Muscle of leg (tissue), 16 donors: Measurements from ENCODE around the gene ABHD17B. TPM values are rescaled to one million over a fixed set of nuclear protein-coding genes. Genes with fewer than 3 reads are reported as not detected.
"Not testable (repeated sequence)": the region's sequence is repeated elsewhere in the genome, so short reads cannot be mapped to it uniquely, and the experiment has no call there.

Experiments
- DNase-seq: peaks from one replicate; pipeline ENCODE4 v3.0.0; 2013
- H3K27ac ChIP-seq: one replicate; pipeline ENCODE4 v1.5.1; 2013; ENCODE audit warnings: mild to moderate bottlenecking, low read length, control low read depth
- H3K27me3 ChIP-seq: one replicate; pipeline ENCODE4 v1.6.1; 2013; ENCODE audit warnings: low read length; ENCODE audit not compliant: control insufficient read depth, insufficient read depth
- H3K36me3 ChIP-seq: one replicate; pipeline ENCODE4 v1.6.1; 2013; ENCODE audit warnings: low read length; ENCODE audit not compliant: control insufficient read depth, insufficient read depth
- H3K4me1 ChIP-seq: one replicate; pipeline ENCODE4 v1.6.1; 2013; ENCODE audit warnings: low read length; ENCODE audit not compliant: control insufficient read depth, insufficient read depth
- H3K4me3 ChIP-seq: one replicate; pipeline ENCODE4 v1.5.1; 2013; ENCODE audit warnings: low read length, control low read depth
- H3K9me3 ChIP-seq: replicated peaks from 2 replicates; pipeline ENCODE4 v1.6.1; 2013; ENCODE audit warnings: low read depth, low read length; ENCODE audit not compliant: control insufficient read depth
- WGBS: methylation state at CpG from one replicate; pipeline ENCODE4 v1.1.5; 2013; ENCODE audit warnings: missing lambda C conversion rate; ENCODE audit not compliant: insufficient coverage; 5-methylcytosine and 5-hydroxymethylcytosine counted together
- long read RNA-seq, 11 donors: transcript quantifications; one replicate each; lab custom pipeline, GENCODE V29; 2026
- polyA plus RNA-seq, 8 donors: library from polyadenylated mRNA; unstranded; fragments of 120-200 nt; gene quantifications; one replicate each; pipeline versions ENCODE4 v1.2.1 to v1.2.3, GENCODE V29; 2013; ENCODE audit warnings: inconsistent platforms in 1 of 8, low replicate concordance in 1 of 8; ENCODE audit not compliant: insufficient read length in 8 of 8, insufficient read depth in 1 of 8
- total RNA-seq: library from RNA; stranded (reverse); fragments of 120-200 nt; gene quantifications from one replicate; pipeline ENCODE4 v1.2.4, GENCODE V29; 2013

Gene ABHD17B
- 28.7 TPM for total RNA-seq
- 10 to 100 TPM; 23.7 to 32.3 (median 26.1) TPM for polyA plus RNA-seq
- long read RNA-seq, donor 1, partial matches to known transcripts: 11 of 21 reads
- long read RNA-seq, donor 1, other reads (novel, unspliced or antisense): 8 of 21 reads
- long read RNA-seq, donor 2: 0 reads
- long read RNA-seq, donor 3, transcript ABHD17B-201 (4 exons, 2,614 nt): major isoform, 5 of 29 reads
- long read RNA-seq, donor 3, partial matches to known transcripts: 0 of 29 reads
- long read RNA-seq, donor 3, other reads (novel, unspliced or antisense): 24 of 29 reads
- long read RNA-seq, donor 4, transcript ABHD17B-201 (4 exons, 2,614 nt): major isoform, 6 of 6 reads
- long read RNA-seq, donor 4, partial matches to known transcripts: 0 of 6 reads
- long read RNA-seq, donor 4, other reads (novel, unspliced or antisense): 0 of 6 reads
- long read RNA-seq, donor 5, transcript ABHD17B-201 (4 exons, 2,614 nt): major isoform, 14 of 64 reads
- long read RNA-seq, donor 5, partial matches to known transcripts: 23 of 64 reads
- long read RNA-seq, donor 5, other reads (novel, unspliced or antisense): 27 of 64 reads
- long read RNA-seq, donor 6, transcript ABHD17B-201 (4 exons, 2,614 nt): major isoform, 10 of 10 reads
- long read RNA-seq, donor 6, partial matches to known transcripts: 0 of 10 reads
- long read RNA-seq, donor 6, other reads (novel, unspliced or antisense): 0 of 10 reads
- long read RNA-seq, donor 7, partial matches to known transcripts: 0 of 2 reads
- long read RNA-seq, donor 7, other reads (novel, unspliced or antisense): 0 of 2 reads
- long read RNA-seq, donor 8, partial matches to known transcripts: 0 of 22 reads
- long read RNA-seq, donor 8, other reads (novel, unspliced or antisense): 19 of 22 reads
- long read RNA-seq, donor 9, partial matches to known transcripts: 0 of 3 reads
- long read RNA-seq, donor 9, other reads (novel, unspliced or antisense): 0 of 3 reads
- long read RNA-seq, donor 10, partial matches to known transcripts: 5 of 28 reads
- long read RNA-seq, donor 10, other reads (novel, unspliced or antisense): 20 of 28 reads
- long read RNA-seq, donor 11, partial matches to known transcripts: 0 of 3 reads
- long read RNA-seq, donor 11, other reads (novel, unspliced or antisense): 0 of 3 reads

DNA sequence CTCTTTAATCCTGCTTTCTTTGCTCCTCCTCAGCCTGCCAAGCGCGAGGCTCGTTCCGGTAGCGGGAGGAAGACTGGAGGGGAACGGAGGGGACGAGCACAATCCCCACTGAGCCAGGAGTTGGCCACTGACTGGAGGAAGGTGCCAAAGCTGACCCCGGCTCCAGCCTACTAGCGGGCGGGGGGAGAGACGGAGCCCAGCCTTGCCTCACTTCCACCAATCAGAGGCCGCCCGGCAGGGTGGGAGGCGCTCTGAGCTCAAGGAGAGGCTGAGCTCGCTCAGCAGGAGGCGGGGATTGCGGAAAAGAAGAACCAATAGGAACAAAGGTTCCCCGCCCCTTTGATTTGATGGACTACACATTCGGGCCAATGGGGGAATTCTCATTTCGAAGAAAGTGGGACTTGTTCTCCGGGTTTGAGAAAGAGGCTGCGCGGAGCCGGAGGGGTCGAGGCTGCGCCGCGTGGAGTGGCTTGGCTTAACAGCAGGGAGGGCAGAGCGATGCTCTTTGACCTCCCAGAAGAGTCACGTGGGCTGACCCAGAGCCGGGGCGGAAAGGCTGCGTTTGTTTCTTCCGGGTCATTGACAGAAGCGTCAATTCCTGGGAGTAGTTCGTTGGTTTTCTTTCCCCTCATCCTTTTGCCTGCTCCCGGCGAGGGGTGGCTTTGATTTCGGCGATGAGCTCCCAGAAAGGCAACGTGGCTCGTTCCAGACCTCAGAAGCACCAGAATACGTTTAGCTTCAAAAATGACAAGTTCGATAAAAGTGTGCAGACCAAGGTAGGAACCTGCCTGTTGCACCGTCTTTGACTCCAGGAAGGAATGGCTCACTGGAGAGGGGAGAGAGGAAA is at the start of gene ABHD17B, which contains the start of gene C9orf85:
ABHD17B (minus strand) TSS at position 133 of the 847 bp plus-strand sequence. CDS start 36,113 bp downstream, outside the sequence.
C9orf85 (plus strand) TSS at position 579 of the 847 bp plus-strand sequence; CDS start at position 675, 96 bp downstream.
- no peaks in the 10 kb centered on the region for H3K36me3 ChIP-seq
- H3K27me3 ChIP-seq: no peaks in the 10 kb centered on the region
- H3K27ac ChIP-seq: peak within 1 kb of the TSS; percentile 98
- no peaks in the 10 kb centered on the region for H3K9me3 ChIP-seq
- H3K4me3 ChIP-seq: peak within 1 kb of the TSS; percentile 85
- H3K4me1 ChIP-seq: peaks cover 6% of the 10 kb centered on the region
- under 1% methylated on average over 37 of the region's 45 CpGs for WGBS
- peak; percentile 100 for DNase-seq

DNA sequence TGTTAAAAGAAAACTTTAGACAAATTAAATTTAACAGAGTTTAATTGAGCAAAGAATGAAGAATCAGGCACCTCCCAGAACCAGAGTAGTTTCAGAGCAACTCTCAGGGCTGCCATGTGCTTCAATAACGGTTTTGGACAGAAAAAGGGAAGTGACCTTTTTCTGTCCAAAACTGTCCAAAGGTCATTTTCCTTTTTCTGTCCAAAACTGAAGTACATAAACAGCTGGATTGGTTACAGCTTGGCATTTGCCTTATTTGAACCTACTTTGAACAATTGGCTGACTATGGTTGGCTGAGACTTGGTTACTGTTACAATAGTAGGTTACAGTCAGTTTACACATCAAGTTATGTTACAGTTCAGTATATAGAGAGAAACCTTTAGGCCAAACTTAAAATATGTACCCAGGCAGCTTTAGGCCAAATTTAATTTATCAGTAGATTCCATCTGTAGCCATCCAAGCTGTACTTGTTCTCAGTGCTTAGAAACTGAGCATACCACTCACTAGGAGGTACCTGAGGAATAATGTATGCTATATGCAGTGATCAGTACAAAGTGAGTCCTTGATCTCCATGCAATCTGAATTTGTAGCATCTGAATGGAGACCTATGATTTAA is 44.4 kb upstream of the ABHD17B start:
- no peaks in the 10 kb centered on the region for H3K4me1 ChIP-seq
- H3K36me3 ChIP-seq: no peaks in the 10 kb centered on the region
- no CpG with 5 or more reads among the region's 1 CpG for WGBS
- H3K9me3 ChIP-seq: no peaks in the 10 kb centered on the region
- no peaks in the 10 kb centered on the region for H3K27me3 ChIP-seq
- H3K27ac ChIP-seq: no peak overlapping the region
- no peak overlapping the region for H3K4me3 ChIP-seq
- peak; percentile 9 for DNase-seq

DNA sequence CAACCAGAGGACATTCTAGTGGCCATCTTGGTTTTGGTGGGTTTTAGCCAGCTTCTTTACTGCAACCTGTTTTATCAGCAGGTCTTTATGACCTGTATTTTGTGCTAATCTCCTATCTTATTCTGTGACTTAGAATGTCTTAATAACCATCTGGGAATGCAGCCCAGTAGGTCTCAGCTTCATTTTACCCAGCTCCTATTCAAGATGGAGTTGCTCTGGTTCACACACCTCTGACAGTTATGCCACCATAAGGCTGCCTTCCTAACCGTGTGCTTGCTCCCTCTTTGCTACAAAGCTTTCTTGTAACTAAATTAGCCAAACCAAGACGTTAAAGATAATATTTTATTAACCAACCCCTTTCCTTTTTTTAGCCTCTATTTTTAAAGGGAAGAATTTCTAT is 43.7 kb upstream of the ABHD17B start:
- WGBS: 83% methylated on average over 1 of the region's 2 CpGs
- not testable (repeated sequence) for H3K4me3 ChIP-seq

DNA sequence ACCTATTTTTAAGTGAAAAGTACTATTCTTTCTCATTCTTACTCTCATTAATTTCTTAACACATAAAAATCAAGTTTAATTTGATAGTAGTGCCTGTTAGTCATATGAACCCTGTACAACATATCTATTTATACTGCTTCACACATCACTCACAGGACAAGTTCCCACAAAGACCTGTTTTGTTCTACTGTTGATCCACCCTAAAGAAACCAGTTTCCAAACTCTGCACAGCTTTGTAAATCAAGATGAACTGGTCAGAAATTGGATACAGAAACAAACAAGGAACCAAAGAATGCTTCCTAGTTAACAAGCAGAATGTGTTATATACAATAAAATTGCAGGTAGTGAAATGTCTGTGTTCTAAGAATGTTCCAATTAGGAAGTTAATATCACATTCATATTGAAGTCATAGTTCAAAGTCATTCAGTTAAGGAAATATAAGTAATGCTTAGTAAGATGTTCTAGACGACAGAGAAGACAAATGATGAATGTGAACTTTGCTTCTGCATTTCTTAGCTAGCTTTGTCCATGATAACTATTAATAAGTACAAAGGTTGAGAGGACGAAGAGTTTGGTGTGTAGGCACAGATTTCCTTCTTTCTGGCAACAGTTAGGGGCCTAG is 33.9 kb upstream of the ABHD17B start:
- WGBS: 80% methylated on average over 1 of the region's 2 CpGs
- Histone ChIP-seq H3K36me3 (peaks cover 2% of the 10 kb centered on the region), H3K4me3 (no peak overlapping the region), H3K4me1 (peaks cover 4% of the 10 kb centered on the region), H3K9me3 (no peaks in the 10 kb centered on the region), H3K27ac (no peak overlapping the region), H3K27me3 (no peaks in the 10 kb centered on the region)
- peak; percentile 11 for DNase-seq

More for the DNA sequence above, 43.7 kb upstream of the ABHD17B start:
- not testable (repeated sequence) for H3K9me3 ChIP-seq, H3K27ac ChIP-seq, H3K36me3 ChIP-seq, DNase-seq, H3K4me1 ChIP-seq, H3K27me3 ChIP-seq

DNA sequence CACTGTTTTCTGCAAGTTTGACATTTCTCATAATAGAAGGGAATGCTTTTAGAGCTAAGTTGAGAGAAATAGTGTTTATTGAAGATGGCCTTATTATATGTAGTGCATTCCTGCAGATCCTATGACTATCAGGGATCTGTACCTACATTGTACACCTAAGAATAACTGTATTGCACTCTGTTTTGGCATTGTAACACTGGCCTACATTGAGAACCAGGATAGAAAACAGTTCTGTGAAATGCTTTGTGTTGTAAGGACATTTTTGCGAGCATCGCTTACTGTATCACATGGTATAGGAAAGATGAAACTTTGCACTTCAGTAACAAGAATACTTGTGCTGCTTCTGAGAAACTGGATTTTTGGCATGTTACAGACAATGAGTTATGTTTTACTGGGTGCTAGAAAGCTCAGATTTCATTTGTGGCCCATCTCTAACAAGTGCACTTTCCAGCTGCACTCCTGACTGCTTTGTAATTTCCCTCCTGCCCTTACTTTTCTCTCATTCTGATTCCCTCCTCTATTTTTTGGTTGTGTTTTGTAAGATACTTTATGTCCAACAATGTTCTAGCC is 31.1 kb upstream of the ABHD17B start:
- Histone ChIP-seq H3K4me1 (peaks cover 4% of the 10 kb centered on the region), H3K27me3 (no peaks in the 10 kb centered on the region), H3K27ac (no peak overlapping the region), H3K9me3 (no peaks in the 10 kb centered on the region), H3K4me3 (no peak overlapping the region), H3K36me3 (no peaks in the 10 kb centered on the region)
- peak; percentile 49 for DNase-seq
- WGBS: no CpG with 5 or more reads among the region's 2 CpGs

DNA sequence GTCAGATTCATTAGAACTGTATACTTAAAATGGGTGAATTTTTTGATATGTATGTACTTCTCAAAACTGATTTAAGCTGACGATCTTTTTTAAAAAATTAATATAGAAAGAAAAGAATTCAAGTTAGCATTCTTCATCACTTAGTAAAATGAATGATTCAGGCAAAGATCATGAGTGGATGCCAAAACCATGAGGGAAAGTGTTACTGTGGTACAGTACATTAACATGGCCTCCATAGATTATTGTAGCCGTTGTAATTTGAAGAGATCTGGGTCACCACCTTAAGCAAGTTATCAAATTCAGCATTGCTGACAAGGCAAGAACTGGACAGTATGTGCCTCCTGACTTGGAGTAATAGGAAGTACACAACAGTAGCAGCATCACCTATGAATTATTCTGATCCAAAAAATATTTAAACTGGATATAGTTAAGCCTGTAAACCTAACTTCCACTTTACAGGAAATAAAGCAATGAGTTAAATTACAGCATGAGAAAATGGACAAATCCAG is 30.1 kb upstream of the ABHD17B start:
- no CpG with 5 or more reads among the region's 2 CpGs for WGBS
- H3K27ac ChIP-seq: no peak overlapping the region
- no peak overlapping the region for H3K4me3 ChIP-seq
- no peaks in the 10 kb centered on the region for H3K9me3 ChIP-seq
- H3K36me3 ChIP-seq: no peaks in the 10 kb centered on the region
- peaks cover 4% of the 10 kb centered on the region for H3K4me1 ChIP-seq
- DNase-seq: no peak
- H3K27me3 ChIP-seq: no peaks in the 10 kb centered on the region

DNA sequence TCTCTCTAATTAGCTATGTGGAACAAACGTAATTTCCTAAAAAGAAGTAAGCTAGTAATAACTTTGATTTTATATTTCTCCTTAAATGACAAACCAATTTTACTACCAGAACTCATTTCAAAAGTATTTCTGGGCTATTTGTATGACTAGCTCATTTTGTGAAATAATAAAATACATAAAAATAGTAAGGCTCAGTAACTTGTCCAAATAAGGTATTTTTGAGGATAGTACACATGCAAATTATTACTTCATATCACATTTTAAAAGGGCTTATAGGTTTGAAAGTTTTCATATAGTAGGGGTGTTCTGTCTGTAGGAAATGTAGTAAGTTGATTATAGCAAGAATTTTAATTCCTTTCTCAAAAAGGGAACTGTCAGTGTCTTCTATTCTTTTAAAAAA is 26.9 kb upstream of the ABHD17B start:
- Histone ChIP-seq H3K27me3 (no peaks in the 10 kb centered on the region), H3K4me1 (peaks cover 4% of the 10 kb centered on the region), H3K4me3 (no peak overlapping the region), H3K9me3 (no peaks in the 10 kb centered on the region), H3K27ac (no peak overlapping the region), H3K36me3 (no peaks in the 10 kb centered on the region)
- no CpG with 5 or more reads among the region's 1 CpG for WGBS
- no peak for DNase-seq

DNA sequence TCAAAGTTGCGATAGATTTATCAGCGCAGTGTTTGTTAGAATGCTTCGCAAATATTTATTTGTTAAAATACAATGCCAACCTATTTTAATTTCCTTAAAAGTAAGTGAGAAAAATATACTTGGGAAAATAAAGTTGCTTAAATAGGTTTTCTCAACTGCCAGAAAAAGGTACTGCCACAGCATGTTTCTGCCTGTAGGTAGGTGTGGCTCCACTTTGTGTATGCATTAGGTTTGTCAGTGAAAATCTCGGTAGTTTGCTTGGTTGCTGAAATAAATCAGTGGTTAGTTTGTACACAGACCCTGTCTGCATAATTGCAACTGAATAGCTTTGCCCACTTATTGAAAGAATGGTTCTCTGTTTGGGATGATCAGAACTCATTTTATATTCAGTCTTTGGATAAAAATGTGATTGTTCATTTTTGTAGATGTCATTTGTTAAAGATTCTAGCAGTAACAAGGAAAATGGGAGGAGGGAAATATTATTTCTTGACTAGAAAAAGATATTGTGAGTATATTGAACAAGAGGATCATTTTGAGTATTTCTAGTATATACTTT is 26.2 kb upstream of the ABHD17B start:
- Histone ChIP-seq H3K9me3 (no peaks in the 10 kb centered on the region), H3K36me3 (no peaks in the 10 kb centered on the region), H3K4me3 (no peak overlapping the region), H3K4me1 (no peaks in the 10 kb centered on the region), H3K27me3 (no peaks in the 10 kb centered on the region), H3K27ac (no peak overlapping the region)
- WGBS: 40% methylated on average over 1 of the region's 4 CpGs
- no peak for DNase-seq
